Occipital lobe (tissue), 2 donors: ENCODE data around the gene COBL. TPM values are rescaled to one million over a fixed set of nuclear protein-coding genes. Genes with fewer than 3 reads are reported as not detected.
"Not testable (repeated sequence)": the region's sequence is repeated elsewhere in the genome, so short reads cannot be mapped to it uniquely, and the experiment has no call there.

Source experiments
- DNase-seq: peaks from one replicate; lab custom pipeline; 2025; lab: John Stamatoyannopoulos, UW
- total RNA-seq: library from RNA; depleted of rRNA; stranded (reverse); fragments of >200 nt; gene quantifications from one replicate; pipeline ENCODE4 v1.2.3, GENCODE V29; 2014

The COBL gene
- total RNA-seq, 1 donor from 2014 or later: 6.4 TPM

GRCh38 chr7:51010534-51010933 lies 306.1 kb downstream of the COBL start:
- DNase-seq: no peak

GRCh38 chr7:51009716-51010496 lies 306.7 kb downstream of the COBL start:
- DNase-seq: no peak

- no peak for DNase-seq
These were observed 308.8 kb downstream of the COBL start for GRCh38 chr7:51007551-51008505.

GRCh38 chr7:51006483-51007235 lies 309.9 kb downstream of the COBL start:
- DNase-seq: no peak

GRCh38 chr7:51005074-51005473 lies 311.5 kb downstream of the COBL start:
- no peak for DNase-seq

- DNase-seq: no peak
These were observed 315.7 kb downstream of the COBL start for GRCh38 chr7:51000956-51001355.

- DNase-seq: no peak
These were observed 321.8 kb downstream of the COBL start for GRCh38 chr7:50994753-50995319.

GRCh38 chr7:50990214-50990613 lies 326.4 kb downstream of the COBL start:
- DNase-seq: not testable (repeated sequence)

- no peak for DNase-seq
These were observed 327.6 kb downstream of the COBL start for GRCh38 chr7:50988988-50989387.

GRCh38 chr7:50988465-50988864 lies 328.1 kb downstream of the COBL start:
- no peak for DNase-seq

- no peak for DNase-seq
These were observed 331.5 kb downstream of the COBL start for GRCh38 chr7:50985096-50985495.

GRCh38 chr7:50983850-50984249 lies 332.8 kb downstream of the COBL start:
- no peak for DNase-seq

GRCh38 chr7:50982626-50983025 lies 334.0 kb downstream of the COBL start:
- no peak for DNase-seq

GRCh38 chr7:50981743-50982142 lies 334.9 kb downstream of the COBL start:
- DNase-seq: no peak

- no peak for DNase-seq
These were observed 336.2 kb downstream of the COBL start for GRCh38 chr7:50980411-50980810.

- no peak for DNase-seq
These were observed 337.9 kb downstream of the COBL start for GRCh38 chr7:50978633-50979215.

GRCh38 chr7:50977421-50977820 lies 339.2 kb downstream of the COBL start:
- DNase-seq: no peak

- DNase-seq: no peak
These were observed 340.5 kb downstream of the COBL start for GRCh38 chr7:50976064-50976463.

GRCh38 chr7:50974240-50974639 lies 342.4 kb downstream of the COBL start:
- DNase-seq: no peak

- DNase-seq: no peak
These were observed 342.8 kb downstream of the COBL start for GRCh38 chr7:50973814-50974213.

- no peak for DNase-seq
These were observed 346.5 kb downstream of the COBL start for GRCh38 chr7:50970092-50970491.
